Activated CD4-positive, alpha-beta T cell treated with anti-CD3 and anti-CD28 coated beads, Interleukin-2, amount 50 U/mL, for 16 hours (primary cell): ENCODE data around the gene PLEKHG4.

Experiments used
- DNase-seq: peaks from one replicate; pipeline ENCODE4 v3.0.0-alpha.2; 2020

The PLEKHG4 gene

GRCh38 chr16:67279296-67280089 lies at the start of gene PLEKHG4:
Gene PLEKHG4 (plus strand): TSS chr16:67279532. CDS start chr16:67280045, 513 bp downstream.
- DNase-seq, result peak; percentile 88

DNA sequence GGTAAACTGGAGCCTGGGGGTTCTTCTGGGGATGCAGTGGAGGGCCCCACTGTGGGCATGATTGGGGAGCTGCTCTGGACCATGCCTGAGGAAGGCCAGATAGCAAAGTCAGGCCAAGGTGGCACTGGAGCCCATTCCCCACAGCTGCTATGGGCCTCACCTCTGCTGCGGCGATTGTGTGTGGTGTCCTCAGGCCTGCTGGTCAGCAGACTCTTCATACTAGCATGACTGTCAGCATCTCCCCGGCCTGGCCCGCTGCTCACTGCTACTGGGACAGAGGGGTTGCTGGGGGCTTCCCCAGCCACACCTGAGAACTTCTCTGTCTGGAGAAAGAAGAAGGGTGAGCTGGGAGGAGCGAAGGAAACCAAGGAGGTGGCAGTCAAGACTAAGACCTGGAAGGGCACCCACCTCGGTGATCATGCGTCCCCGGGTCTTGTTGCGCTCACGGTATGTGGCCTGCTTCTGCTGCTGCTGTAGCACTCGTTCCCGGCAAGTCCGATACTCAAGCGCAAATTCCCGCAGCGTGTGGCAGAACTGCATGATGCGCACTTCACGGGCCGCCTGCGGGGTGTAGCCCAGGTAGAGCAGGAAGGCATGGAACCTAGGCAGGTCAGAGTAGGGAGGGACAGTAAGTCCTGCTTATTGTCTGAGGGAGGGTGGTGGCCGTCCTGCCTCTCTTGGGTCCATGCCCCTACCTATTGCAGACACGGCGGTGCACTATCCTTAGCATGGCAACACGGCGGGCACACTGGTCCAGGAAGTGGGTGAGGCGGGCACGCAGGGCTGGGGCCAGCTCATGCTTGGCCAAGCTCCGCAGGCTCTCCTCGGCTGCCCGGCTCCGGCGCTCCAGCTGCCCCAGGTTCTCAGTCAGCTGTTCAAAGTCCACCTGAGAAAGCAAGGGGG lies 49.2 kb upstream of the PLEKHG4 start:
- DNase-seq, result no peak

DNA sequence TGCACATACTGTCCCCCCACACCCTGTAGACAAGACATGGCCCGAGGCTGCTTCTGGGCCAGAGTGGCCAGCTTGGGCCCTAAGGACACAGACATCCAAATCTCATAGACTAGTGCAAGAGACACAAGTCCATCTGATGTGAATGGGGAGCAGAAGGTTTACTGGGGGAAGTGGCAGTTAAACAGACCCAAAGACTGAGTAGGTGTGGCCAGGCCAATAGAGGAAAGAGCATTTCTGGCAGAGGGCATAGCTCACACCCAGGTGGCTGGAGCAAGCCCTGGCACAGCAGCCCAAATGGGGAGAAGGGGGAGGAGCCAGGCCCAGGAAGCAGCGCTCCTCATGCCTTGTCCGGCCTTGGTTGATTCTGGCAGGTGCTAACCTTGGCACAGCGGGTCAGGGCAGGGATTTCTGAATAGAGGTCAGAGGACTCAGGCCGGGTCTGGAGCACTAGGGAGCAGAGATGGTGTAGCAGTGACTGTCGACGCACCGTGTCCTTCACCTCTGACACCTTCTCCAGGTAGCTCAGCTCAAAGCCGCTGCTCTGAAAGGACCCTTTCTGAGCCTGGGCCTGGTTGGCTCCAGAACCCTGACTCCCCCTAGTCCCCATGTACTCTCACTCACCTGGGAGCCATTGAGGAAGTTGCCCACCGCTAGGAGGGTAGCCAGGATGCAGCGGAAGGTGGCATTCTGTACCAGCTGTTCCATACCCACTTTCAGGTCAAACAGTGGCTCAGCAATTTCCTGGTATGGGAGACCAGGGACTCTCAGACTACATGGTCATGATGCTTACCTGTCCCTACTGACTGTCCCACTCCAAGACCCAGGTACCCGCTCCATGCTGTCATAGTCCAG lies 48.3 kb upstream of the PLEKHG4 start:
- no peak for DNase-seq

GRCh38 chr16:67233596-67233995 lies 45.7 kb upstream of the PLEKHG4 start:
- no peak for DNase-seq

DNA sequence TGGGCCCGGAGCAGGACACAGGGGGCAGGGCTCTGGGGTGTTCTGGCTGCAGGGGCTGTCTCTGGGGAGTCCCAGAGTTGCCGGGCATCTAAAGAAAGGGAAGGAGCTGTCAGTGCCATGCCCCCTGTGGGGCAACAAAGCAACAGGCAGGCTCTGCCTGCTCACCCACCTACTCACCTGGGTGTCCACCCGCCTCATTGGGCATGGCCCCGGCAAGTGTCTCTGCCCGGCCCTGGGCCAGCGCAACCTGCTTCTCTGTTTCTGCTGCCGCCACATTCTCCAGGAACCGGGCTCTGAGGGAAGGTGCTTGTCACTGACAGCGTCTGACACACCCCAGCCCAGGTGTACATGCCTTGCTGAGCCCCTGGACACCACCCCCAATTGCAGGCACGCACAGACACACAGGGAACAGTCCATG lies 45.1 kb upstream of the PLEKHG4 start:
- DNase-seq, result no peak

DNA sequence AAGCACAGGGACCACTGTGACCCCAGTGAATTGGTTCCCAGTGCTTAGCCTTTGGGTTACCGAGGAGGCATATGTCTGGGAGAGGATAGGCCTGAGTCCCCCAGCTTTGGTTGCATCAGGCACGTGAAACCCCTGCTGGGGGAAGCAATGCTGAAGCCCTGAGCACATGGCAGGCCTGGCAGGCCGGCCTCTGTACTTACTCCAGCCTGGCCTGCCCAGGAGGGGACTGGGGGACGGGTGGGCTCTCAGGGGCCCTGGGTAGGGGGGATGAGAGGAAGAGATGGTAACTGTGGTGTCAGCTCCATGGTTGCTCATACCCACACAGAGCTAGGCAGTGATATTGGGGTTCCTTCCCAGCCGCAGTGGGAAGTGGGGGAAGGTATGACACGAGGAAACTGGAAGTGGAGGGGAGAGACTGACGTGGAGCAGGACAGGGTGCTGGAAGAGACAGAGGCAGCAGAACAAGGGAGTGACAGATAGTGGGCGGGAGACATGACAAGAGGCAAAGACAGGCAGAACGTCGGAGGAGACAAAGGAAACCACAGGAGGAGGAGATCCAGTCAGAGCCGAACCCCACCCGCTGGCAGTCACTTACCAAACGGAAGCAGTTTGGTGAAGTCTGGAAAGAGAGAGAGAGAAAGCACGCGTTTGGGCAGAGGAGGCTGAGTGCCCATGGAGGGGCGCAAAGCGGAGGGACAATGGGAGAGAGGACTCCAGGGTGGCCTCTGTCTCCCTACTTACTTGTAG lies 43.3 kb upstream of the PLEKHG4 start:
- peak; percentile 74 for DNase-seq

GRCh38 chr16:67236563-67237395 lies 42.6 kb upstream of the PLEKHG4 start:
- DNase-seq, result peak; percentile 89

DNA sequence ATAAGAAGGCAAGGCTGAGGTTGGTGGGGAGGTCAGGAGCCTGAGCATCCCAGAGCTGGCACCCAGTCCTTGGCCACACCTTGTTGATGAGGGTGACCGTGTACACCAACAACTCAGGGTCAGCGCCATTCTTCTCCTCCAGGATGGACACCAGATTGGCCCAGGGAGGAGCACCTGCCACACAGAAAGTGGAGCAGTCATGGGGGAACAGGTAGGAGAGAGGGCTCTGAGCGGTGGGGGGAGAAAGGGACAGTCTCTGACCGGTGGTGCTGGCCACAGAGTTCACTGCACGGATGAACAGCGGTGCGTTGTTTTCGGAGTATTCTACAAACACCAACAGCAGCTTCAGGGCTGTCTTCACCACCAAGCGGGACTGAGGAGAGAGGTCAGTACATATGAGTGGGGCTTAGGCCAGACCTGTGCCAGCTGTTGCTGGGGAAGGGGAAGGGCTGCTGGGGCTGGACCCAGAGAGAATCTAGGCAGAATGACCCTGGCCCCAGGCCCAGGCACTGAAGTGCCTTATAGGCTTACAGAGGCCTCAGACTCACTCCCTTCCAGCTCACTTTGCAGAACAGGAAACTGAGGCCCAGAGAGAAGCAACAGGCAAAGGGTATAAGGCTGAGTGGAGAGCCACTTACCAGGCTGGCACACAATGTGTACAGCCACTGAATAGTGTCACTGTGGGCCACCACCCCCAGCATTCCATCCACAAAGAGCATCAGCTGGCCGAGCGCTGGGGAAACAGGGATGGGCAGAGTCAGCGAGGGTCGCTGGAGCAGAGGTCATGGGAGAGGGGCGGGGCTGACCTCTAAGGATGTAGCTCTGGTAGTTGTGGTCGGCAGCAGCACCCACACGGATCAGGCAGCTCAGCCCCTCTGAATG lies 41.7 kb upstream of the PLEKHG4 start:
- no peak for DNase-seq

DNA sequence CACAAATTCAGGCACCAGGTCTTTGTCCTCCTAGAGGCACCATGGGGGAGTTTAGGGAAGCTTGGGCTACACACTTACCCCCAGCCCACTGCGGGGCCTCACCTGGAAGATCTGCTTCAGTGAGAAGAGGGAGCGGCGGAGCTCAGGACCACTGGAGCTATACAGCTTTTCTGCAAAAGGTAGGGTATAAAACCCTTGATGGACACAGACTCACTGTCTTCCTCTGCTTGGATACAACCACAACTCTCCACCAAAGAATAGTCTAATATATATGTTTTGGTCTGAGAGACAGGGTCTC lies 41.1 kb upstream of the PLEKHG4 start:
- DNase-seq, result no peak

- DNase-seq, result no peak
Observed at GRCh38 chr16:67238806-67239470, 40.4 kb upstream of the PLEKHG4 start.

GRCh38 chr16:67240506-67240905 lies 38.8 kb upstream of the PLEKHG4 start:
- DNase-seq, result no peak

- DNase-seq, result no peak
Observed at GRCh38 chr16:67241008-67241900, 38.1 kb upstream of the PLEKHG4 start.

GRCh38 chr16:67242138-67242730 lies 37.1 kb upstream of the PLEKHG4 start:
- no peak for DNase-seq

DNA sequence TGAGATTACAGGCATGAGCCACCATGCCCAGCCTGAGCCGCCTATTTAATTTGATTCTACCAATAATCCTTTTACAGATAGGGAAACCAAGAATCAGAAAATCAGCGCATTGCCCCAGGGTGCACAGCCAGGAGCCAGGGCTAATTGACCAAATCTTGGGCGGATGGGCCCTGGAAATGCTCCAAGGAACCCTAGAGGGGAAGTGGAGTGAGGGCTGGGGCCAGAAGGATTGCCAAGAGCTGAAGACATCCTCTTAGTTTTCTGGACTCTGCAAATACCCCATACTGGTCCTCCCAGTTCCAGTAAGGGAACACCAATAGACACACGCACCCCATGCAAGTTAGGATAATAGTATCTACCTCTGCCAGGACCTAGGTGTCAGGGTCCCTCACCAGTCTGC lies 35.9 kb upstream of the PLEKHG4 start:
- DNase-seq, result no peak

GRCh38 chr16:67244387-67245185 lies 34.7 kb upstream of the PLEKHG4 start:
- DNase-seq, result peak; percentile 92

GRCh38 chr16:67245186-67245585 lies 34.1 kb upstream of the PLEKHG4 start:
- DNase-seq, result no peak

- DNase-seq, result no peak
Observed at GRCh38 chr16:67245674-67246080, 33.7 kb upstream of the PLEKHG4 start.
